D721Med (cell line): ENCODE measurements around the gene PASK.

Source experiments
- DNase-seq: peaks from one replicate; pipeline ENCODE4 v3.0.0; 2011; ENCODE audit warnings: low spot score; ENCODE audit not compliant: insufficient read length
- FAIRE-seq: peaks from 2 replicates; lab custom pipeline; 2011; peaks lifted over from hg19 to GRCh38; lab: Jason Lieb, UNC
- TF ChIP-seq, protein P1 (sequence below): IDR thresholded peaks from 2 replicates; pipeline ENCODE4 v1.5.1; 2012; ENCODE audit warnings: mild to moderate bottlenecking, control low read depth; ENCODE audit not compliant: insufficient read depth; ENCODE audit errors: missing control alignments

Gene PASK

DNA sequence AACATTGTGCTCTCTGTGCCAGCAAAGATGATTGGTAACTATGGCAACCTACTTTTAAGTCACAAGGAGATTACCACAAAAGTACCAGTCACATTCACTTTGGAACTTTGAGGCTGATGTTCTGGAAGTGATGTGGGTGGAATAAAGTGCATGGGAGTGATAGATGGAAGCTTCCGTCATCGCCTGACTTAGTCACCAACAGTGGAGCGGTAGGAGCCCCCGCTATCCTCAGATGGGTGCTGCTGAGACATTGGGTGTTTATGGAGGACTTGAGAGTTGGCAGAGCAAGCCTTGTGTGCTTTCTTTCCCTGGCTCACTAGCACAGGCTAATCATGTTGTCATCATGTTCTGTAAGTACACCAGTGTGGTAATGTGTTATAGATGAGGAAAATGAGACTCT lies 5.6 kb upstream of the PASK start:
- no peak for FAIRE-seq
- DNase-seq, result no peak

DNA sequence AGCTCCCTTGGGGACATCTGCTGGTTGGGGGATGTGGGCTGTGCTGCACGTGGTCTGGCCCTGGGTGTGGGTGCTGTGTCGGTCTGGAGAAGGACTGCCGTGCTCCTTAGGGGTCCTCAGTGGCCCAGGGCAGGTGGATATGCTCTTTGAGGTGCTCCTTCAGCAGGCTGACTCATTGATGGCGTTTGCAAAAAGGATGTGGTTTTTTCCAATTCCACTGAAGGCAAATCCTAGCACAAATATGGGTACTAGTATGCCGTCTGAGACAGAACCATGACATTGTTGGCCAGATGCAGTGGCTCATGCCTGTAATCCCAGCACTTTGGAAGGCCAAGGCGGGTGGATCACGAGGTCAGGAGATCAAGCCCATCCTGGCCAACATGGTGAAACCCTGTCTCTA lies 4.3 kb upstream of the PASK start:
- TF ChIP-seq, protein P1, sequence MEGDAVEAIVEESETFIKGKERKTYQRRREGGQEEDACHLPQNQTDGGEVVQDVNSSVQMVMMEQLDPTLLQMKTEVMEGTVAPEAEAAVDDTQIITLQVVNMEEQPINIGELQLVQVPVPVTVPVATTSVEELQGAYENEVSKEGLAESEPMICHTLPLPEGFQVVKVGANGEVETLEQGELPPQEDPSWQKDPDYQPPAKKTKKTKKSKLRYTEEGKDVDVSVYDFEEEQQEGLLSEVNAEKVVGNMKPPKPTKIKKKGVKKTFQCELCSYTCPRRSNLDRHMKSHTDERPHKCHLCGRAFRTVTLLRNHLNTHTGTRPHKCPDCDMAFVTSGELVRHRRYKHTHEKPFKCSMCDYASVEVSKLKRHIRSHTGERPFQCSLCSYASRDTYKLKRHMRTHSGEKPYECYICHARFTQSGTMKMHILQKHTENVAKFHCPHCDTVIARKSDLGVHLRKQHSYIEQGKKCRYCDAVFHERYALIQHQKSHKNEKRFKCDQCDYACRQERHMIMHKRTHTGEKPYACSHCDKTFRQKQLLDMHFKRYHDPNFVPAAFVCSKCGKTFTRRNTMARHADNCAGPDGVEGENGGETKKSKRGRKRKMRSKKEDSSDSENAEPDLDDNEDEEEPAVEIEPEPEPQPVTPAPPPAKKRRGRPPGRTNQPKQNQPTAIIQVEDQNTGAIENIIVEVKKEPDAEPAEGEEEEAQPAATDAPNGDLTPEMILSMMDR, result no peak
- no peak for DNase-seq
- no peak for FAIRE-seq

More for the DNA sequence above, 5.6 kb upstream of the PASK start:
- TF ChIP-seq, protein P1, result no peak

DNA sequence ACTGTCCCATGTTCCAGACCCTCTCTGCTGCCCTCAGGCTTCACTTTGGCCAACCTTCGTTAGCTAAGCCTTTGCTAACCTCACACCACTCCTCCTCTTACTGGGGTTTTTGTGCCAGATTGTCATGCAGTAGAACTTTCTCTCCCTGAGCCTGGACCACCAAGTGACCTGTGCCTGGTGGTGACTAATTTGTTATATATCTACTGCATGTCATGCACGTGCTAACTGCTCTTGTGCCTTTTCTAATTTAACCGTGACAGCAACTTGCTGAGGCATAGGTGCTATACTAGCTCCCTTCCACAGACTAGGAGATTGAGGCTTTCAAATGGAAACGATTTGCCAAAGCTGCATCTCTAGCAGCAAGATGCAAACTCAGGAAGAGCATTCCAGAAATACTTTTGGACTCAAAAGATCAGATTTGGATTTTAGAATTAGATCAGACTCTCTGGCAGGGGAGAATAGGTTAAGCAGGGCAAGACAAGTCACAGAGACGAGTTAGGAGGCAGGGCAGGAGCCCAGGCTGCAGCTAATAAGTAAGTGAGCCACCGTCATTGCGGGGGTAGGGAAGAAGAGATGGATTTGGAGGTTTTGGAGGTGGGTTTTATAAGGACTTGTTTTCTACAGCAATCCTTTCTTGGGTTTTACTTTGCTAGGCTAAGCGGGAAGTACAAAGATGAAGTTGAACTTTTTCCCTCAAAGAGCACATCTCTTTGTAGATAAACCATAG lies 2.8 kb upstream of the PASK start:
- DNase-seq, result no peak
- TF ChIP-seq, protein P1, result no peak
- FAIRE-seq, result no peak

DNA sequence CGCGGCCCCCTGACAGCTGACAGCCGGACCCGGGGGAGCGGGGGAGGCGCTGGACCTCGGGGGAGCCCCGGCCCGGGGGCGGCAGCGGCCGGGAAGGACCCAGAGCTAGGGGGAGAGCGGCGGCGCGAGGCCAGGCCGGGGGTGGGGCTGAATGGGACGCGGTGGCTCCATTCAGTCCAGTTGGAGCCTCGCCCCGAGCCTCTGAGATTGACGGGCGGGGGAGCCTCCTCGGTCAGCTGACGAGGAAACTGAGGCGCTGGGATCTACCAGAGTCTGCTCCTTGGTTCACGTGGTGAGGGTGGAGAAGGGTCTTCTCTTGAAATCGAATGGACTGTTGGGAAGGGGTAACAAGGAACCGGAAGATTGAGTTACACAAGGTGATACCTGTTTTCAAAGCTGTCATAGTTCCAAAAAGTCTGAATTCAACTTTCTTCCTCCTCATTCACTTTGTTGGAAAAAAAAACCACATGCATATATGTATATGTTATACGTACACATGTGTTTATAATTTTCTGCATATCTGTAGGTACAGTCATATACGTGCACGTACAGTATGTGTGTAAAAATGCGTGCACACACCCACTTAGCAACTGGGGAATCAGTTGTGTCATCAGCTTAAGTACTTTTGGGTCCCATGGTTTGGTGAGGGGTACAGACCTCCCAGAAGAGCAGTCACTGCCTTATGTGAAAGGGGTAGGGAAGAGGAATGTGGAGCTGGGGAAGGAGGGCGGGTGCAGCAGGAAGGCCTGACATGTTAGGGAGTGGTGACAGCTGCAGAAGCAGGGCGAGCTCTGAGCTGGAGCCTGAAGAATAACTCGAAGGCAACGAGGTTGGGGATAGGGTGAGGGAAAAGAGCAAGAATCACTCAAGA lies 1.6 kb upstream of the PASK start:
- DNase-seq (no peak), FAIRE-seq (no peak)
- TF ChIP-seq, protein P1, result no peak

DNA sequence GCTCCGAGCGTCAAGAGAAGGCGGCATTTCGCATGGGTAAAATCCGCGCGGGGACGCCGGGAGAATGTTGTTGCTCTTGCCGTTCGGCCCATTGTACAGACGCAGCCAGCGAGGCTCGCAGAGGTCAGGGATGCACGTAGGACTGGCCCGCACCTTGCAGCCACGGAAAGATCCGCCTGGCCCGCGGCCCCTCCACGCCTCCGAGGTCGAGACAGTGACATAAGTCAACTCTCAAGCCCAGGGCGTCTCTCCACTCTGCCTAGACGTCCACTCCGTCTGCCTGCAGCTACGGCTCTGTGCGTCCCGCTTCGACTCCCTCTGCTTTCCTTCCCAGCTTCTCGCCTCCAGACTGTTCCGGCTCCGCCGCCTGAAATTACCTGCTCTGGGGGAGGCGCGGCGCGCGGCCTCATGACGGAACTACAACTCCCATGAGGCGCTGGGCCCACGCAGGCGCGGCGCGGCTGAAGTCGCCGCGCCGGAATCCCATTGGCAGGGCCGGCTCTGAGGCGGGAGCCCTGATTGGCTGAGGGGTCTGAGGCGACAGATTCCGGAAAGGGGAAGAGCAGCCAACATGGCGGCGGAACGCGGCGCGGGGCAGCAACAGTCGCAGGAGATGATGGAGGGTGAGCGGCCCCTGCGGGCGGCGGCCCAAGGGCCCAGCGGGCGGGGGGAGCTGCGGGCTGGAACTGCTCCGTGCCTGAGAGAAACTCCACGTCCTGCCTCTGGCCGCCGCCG lies 820 bp upstream of the PASK start, which contains the start of gene PPP1R7:
Gene PPP1R7 (plus strand): TSS at position 543 of the 735 bp plus-strand sequence. CDS start 29 bp downstream, at position 572.
- TF ChIP-seq, protein P1, result no peak
- FAIRE-seq (no peak), DNase-seq (peak; percentile 99)

DNA sequence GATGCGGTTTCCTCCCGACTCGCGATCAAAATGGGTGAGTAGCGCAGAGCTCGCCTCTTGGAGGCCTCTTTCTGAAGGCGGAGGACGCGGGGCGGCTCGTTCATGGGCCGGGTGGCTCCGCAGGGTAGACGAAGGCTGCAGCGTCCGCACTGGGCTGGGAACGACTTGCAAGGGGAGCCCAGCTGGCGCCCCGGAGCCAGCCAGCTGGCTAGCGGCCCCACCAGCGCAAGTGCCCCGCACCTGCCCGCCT lies 328 bp upstream of the PASK start:
- FAIRE-seq (no peak), DNase-seq (no peak)
- TF ChIP-seq, protein P1, result no peak
